ENCODE measurements around the gene PRDM16. TPM values are rescaled to one million over a fixed set of nuclear protein-coding genes. Genes with fewer than 3 reads are reported as not detected.

The PRDM16 gene
- total and polyA plus RNA-seq, 2 of the 4 experiments (the other 2 are of a cell fraction) = 0.02 TPM; not detected in 1

- Histone ChIP-seq H3K4ac (ENCODE audit: low read depth, low read length) (no peak overlapping the region), H2BK5ac (ENCODE audit: low read depth, low read length, poor library complexity, severe bottlenecking) (no peak overlapping the region), H3K23ac (ENCODE audit: low read depth, low read length) (no peak overlapping the region), H3K27me3 (ENCODE audit: control insufficient read depth, insufficient read depth, low read length) (no peaks in the 10 kb centered on the region), H2BK120ac (ENCODE audit: low read depth, low read length) (no peak overlapping the region), H3K79me1 (ENCODE audit: low read depth in 1 of 2, low read length in 2 of 2) (no peaks in the 10 kb centered on the region), H4K8ac (ENCODE audit: low read depth in 2 of 2, low read length in 2 of 2) (no peak overlapping the region), H2AFZ (replicated peaks; ENCODE audit: low read length, poor library complexity) (no peak overlapping the region), H3K4me2 (ENCODE audit: low read depth, low read length) (no peak overlapping the region), H2BK20ac (ENCODE audit: low read depth, low read length) (no peak overlapping the region), H3K14ac (replicated peaks; ENCODE audit: low read depth, low read length) (no peak overlapping the region), H3K56ac (ENCODE audit: extremely low read depth, insufficient read depth, low read length) (no peak overlapping the region), H3K18ac (ENCODE audit: low read depth, low read length) (no peak overlapping the region), H2AK9ac (replicated peaks; ENCODE audit: low read depth, low read length, poor library complexity) (no peak overlapping the region), H4K91ac (ENCODE audit: insufficient read depth, low read depth, low read length) (no peak overlapping the region), H3K9me1 (ENCODE audit: insufficient read depth, low read length) (no peaks in the 10 kb centered on the region), H2AK5ac (ENCODE audit: low read depth, low read length) (no peak overlapping the region), H3K9me3 (ENCODE audit: control insufficient read depth, insufficient read depth, low read length) (peaks cover 12% of the 10 kb centered on the region), H3K27ac (ENCODE audit: insufficient read depth, low read length) (no peak overlapping the region), H3K36me3 (ENCODE audit: control insufficient read depth, insufficient read depth, low read length) (no peaks in the 10 kb centered on the region), H3K4me3 (ENCODE audit: insufficient read depth, low read depth, low read length) (no peak overlapping the region), H4K20me1 (ENCODE audit: insufficient read depth, low read length) (no peaks in the 10 kb centered on the region), H3K4me1 (ENCODE audit: control insufficient read depth, insufficient read depth, low read length) (no peaks in the 10 kb centered on the region), H3K9ac (ENCODE audit: low read depth, low read length) (no peak overlapping the region), H4K5ac (ENCODE audit: low read depth, low read length) (no peak overlapping the region), H2BK15ac (ENCODE audit: low read depth, low read length) (no peak overlapping the region)
- WGBS, 2 experiments (ENCODE audit: extremely low coverage in 2 of 2, insufficient read length in 1 of 2) = 67% methylated on average over 1 of the region's 3 CpGs; no CpG with 5 or more reads in 1 of the 2 experiments
- intact Hi-C loops (cut with micrococcal nuclease) = no loop called here
- DNase-seq (no peak), ATAC-seq (ENCODE audit: low read depth) (no peak)
- ChIA-PET CTCF (no interaction called here), POLR2A (ENCODE audit: unreplicated experiment) (no interaction called here)
- BruUV-seq (replicated peaks) = no TSS peak
- in situ Hi-C loops (cut with MboI; ENCODE audit: low sequenced_read_pairs) = no loop called here
- TF ChIP-seq MXI1 (IDR thresholded peaks at IDR 0.05; ENCODE audit: borderline replicate concordance, low read depth, low read length) (no peak), NFE2L2 (IDR thresholded peaks at IDR 0.05; ENCODE audit: low read depth, low read length) (no peak), MAZ (IDR thresholded peaks at IDR 0.05; ENCODE audit: borderline replicate concordance, low read depth, low read length) (no peak), USF2 (IDR thresholded peaks at IDR 0.05; ENCODE audit: low read depth, low read length) (no peak), RFX5 (IDR thresholded peaks at IDR 0.05; ENCODE audit: low read depth, low read length) (no peak), CEBPB (IDR thresholded peaks at IDR 0.05; ENCODE audit: low read depth, low read length) (no peak), CHD1 (IDR thresholded peaks at IDR 0.05; ENCODE audit: low read depth, low read length) (no peak), MAFK (IDR thresholded peaks at IDR 0.05; ENCODE audit: low read depth, low read length) (no peak), POLR2A (IDR thresholded peaks at IDR 0.05; ENCODE audit: low read depth, low read length) (no peak), FOS (IDR thresholded peaks at IDR 0.05; ENCODE audit: low read depth, low read length) (no peak), RCOR1 (IDR thresholded peaks at IDR 0.05; ENCODE audit: insufficient replicate concordance, low read length) (no peak), RAD21 (IDR thresholded peaks at IDR 0.05; ENCODE audit: low read length) (no peak), BHLHE40 (IDR thresholded peaks at IDR 0.05; ENCODE audit: low read depth, low read length) (no peak), SMC3 (IDR thresholded peaks at IDR 0.05; ENCODE audit: low read depth, low read length) (no peak)
- TF ChIP-seq, protein P1, sequence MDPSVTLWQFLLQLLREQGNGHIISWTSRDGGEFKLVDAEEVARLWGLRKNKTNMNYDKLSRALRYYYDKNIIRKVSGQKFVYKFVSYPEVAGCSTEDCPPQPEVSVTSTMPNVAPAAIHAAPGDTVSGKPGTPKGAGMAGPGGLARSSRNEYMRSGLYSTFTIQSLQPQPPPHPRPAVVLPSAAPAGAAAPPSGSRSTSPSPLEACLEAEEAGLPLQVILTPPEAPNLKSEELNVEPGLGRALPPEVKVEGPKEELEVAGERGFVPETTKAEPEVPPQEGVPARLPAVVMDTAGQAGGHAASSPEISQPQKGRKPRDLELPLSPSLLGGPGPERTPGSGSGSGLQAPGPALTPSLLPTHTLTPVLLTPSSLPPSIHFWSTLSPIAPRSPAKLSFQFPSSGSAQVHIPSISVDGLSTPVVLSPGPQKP (IDR thresholded peaks at IDR 0.05; ENCODE audit: borderline replicate concordance, low read depth, low read length) = no peak
- TF ChIP-seq, protein P2, sequence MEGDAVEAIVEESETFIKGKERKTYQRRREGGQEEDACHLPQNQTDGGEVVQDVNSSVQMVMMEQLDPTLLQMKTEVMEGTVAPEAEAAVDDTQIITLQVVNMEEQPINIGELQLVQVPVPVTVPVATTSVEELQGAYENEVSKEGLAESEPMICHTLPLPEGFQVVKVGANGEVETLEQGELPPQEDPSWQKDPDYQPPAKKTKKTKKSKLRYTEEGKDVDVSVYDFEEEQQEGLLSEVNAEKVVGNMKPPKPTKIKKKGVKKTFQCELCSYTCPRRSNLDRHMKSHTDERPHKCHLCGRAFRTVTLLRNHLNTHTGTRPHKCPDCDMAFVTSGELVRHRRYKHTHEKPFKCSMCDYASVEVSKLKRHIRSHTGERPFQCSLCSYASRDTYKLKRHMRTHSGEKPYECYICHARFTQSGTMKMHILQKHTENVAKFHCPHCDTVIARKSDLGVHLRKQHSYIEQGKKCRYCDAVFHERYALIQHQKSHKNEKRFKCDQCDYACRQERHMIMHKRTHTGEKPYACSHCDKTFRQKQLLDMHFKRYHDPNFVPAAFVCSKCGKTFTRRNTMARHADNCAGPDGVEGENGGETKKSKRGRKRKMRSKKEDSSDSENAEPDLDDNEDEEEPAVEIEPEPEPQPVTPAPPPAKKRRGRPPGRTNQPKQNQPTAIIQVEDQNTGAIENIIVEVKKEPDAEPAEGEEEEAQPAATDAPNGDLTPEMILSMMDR (conservative IDR thresholded peaks at IDR 0.05; ENCODE audit: low read depth, low read length) = no peak
- dilution Hi-C loops (cut with HindIII; ENCODE audit: low sequenced_read_pairs, unreplicated experiment) = no loop called here
Measured at GRCh38 chr1:3124246-3124645, 55.2 kb downstream of the PRDM16 start.
